HG02763 (cell line): ENCODE results near the gene SLU7.
A peak's percentile ranks its signal among the peaks of the same experiment; 100 is the strongest.

ENCODE experiments used
- ATAC-seq: cut with Tn5 transposase; IDR thresholded peaks from one replicate; pipeline ENCODE4 v1.9.1; 2021; ENCODE audit warnings: mild to moderate bottlenecking, moderate library complexity; ENCODE audit not compliant: unreplicated experiment

The SLU7 gene

DNA sequence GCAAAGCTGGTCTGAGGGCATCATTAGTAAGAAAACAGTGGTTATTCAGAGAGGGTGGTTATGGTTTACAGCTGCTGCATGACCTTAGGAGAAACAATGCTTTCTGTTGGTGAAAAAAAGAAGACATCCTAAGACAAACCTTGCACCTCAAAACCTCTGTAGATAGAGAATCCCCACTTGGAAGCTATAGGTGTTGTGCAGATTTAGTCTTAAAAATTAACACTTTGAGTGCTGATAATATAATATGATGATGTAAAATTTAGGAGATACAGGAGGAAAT lies 1.4 kb upstream of the SLU7 start:
- ATAC-seq, result no peak

DNA sequence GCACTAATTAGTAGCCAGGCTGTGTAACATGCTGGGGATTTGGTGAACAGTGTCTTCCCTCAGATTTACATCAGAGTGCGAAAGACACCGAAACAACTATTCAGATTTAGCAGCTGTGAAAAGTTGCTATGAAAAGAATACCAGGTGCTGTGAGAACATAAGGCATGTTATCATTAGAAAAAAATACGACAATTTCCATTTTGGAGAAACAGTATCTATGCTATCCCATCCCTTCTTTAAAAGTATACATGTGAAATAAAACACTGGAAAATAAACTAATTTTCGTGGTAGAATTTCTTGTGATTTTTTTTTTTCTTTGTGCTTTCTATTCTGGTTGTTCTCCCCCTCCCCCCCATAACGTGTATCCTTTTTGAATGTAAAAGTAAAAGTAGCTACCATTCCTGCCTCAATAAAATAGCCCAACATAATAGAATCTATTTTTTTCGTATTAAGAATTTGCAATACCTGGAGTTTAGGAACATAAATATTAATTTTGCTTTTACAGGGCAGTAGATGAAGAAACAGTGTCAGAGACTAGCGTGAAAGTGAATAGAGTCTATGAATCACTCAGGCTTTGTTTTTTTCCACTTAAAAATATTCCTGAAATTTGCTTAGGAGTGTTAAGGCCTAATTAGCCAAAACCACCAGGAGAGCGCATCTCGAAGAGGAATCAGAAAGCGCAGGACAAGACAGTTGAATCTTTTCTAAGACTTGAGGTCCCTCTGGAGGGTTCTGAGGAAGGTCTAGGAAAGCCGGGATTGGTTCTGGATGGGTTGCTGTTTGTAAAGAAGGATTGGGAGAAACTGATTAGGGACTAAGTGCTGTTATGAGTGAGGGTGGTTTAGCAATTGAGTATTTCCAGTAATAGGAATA lies 813 bp upstream of the SLU7 start:
- no peak for ATAC-seq

DNA sequence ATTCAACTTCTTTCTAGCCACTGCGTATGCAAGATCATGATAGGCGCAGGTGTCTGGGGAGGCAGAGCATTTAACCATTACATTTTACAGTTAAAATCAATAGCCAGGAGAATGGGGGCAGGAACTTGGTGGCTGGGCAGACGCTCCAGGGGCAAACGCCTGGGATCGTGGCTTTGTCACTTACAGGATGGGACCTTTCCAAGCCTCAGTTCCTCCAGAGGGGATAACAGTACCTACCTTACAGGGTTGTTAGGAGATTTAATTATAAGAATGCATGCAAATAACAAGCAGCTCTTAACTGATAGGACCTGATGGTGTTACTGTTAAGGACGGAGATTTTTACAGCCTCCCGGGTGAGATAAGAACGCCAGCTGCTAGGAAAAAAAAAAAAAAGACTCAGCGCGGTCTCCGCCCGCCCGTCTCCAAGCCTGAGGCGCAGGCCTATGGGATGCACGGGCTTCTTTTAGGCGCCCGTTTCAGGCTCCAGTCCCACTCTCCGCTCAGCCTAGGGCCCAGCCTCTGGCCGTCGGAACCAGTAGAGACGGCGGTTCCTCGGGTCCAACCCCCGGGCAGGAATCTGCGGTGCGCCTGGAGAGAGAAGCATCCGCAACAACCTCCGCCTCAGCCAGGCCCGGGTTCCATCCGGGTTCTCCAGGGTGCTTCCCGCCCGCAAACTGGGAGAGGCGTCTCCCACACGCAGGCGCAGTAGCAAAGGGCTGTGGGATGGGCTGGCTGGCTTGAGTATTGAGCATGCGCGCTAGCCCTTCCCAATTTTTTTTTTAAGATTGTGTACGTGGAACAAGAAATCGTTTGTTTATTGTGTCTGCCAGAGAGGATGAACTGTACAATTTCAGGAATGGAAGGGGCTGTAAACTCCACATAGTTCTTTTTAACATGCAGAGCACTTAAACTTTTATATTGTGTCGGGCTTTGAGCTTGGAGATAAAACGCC lies 19.2 kb downstream of the SLU7 start, which contains the start of gene FAM200C:
Gene FAM200C, minus strand, starts transcription at position 653 of the 952 bp plus-strand sequence. CDS start 4,564 bp downstream, outside the sequence.
- peak; percentile 87 for ATAC-seq

DNA sequence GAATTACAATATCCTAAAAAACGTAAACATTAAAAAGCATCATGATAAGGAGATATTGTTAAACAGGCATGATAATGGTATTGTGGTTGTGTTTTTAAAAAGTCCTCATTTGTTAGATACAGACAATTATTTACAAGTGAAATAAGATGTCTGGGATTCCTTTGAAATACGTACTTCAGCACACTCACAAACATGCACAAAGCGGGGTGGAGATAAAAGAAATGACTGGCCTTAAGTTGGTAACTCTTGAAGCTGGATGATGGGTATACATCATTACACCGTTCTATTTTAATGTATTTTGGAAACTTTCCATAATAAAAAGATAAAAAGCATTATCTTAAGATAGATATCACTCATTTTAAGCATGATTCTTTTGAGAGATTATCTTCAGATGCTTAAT lies 20.1 kb downstream of the SLU7 start:
- ATAC-seq, result no peak

DNA sequence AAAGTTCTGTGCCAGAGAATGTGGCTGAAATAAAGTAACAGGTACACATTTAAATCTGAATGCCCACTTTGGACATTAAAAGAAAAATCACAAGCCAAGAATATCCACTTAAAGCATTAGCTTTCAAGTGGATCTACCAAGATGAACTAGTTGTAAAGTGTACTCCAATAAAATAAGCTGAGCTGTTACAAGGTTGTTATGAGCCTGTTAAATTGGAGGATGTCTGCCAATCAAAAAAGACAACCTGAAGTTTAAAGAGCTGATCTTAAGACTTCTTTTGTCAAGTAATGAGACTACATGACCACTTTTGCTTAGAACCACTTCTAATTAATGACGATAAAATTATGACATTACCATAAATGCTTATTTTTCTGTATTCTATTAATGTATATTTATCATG lies 21.4 kb downstream of the SLU7 start:
- ATAC-seq, result no peak

DNA sequence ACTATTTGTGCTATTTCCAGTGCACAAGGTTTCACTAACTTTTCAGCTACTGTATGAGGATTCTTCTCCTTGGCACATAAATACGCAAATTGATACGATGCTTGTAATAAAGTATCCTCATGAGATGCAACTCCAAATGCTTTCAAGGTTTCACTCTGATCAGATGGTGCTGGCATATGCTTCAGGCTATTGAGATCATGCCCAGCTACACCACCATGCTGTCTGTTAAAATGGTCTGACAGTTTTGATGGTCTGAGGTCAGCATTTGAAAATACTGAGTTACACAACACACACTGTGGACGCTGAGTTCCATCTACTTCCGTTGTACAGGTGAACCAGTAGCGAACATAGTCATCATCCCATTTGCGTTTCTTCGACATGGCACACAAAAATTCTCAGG lies 23.8 kb downstream of the SLU7 start:
- ATAC-seq, result no peak

DNA sequence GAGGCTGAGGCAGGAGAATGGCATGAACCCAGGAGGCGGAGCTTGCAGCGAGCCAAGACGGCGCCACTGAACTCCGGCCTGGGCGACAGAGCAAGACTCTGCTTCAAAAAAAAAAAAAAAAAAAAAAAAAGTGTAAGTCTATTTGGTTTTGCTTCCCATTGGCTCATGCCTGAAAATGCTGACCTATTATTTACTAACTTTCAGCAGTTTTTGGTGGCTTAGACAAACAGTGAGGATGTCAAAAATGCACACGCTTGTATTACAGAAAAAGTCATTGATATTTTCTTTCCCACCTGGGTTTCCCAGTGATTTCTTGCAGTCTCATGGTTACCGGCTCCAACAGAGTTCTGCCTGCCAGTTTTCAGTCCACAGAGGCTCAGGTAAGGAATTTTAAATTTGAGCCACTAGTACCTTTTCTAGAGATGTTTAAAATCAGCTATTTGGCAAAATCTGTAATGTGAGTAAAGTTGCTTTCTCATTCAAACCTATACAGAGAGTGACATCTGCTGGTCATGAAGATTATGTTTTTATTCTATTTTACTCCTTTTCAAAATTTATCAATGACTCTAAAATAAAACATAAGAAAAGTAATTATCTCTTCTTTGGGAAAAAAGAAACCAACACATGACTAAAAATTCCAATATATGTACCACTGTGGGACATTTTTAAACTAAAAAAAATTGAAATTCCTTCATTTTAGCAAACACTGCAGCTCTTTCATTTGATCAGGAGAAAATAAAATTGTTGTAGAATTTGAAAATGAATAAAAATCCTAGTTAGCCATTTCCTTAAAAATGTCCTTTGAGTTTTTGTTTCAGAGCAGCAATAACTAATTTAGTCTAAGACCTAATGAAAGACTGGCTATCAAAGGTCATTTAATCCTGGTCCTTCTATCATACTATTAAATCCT lies 27.8 kb downstream of the SLU7 start:
- ATAC-seq, result no peak

DNA sequence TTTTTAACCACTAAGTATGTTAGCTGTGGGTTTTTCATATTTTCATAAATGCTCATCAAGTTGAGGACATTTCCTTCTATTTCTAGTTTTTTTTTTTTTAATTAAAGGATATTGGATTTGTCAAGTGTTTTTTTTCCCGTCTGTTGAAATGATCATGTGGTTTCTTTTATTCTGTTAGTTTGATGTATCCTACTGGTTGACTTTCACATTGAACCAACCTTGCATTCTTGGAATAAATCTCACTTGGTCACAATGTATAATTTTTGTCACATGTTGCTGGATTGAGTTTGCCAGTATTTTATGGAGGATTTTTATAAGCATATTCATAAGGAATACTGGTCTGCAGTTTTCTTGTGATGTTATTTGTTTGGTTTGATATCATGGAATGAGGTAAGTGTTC lies 31.4 kb downstream of the SLU7 start:
- no peak for ATAC-seq

DNA sequence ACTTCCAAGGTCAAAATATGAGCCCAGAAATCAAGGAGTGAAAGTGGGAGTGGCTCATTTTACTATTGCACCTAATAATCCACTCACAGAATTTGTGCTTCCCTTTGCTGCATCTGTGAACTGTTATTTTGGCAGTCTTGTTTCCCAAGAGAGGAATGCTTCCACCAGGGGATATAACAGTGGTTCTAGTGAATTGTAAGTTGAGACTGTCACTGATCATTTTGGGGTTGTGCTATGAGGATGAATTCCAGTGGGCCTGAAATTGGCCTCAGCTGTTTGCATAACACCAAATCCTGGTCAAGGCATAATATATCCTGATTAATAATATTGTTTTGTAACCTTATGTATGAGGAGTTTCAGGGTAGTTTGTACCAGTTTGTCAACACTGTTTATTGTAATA lies 33.4 kb downstream of the SLU7 start:
- ATAC-seq, result no peak

DNA sequence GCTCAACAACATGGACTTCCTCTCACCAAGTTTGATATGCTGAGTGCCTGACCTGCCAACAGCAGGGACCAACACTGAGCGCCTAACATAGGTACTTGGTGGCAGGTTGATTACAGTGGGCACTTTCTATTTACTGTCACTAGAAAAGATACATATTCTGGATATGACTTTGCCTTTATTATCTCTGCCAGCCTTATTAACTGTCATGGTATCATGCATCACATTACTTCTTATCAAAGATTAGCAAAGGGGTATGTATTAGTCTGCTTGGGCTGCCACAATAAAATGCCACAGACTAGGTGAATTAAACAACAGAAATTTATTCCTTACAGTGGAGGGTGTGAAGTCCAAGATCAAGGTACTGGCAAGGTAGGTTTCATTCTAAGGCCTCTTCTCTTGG lies 34.2 kb downstream of the SLU7 start:
- ATAC-seq, result no peak

DNA sequence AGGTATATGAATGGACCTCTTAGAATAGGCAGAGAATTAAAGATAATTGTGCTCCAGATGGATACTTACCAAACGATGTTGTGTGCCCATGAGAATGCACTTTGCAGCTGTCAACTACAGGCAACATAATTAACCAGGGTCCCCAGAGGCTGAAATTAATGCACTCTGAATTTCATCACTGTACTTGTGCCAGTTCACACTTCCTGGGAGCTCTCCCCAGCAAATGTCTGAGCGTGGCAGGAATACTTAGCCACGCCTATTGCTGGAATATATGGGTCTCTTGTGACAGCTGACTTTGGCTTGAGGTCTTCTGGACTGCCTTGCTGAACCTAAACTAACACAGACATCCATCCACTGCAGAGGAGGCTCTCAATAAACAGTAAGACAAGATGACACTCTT lies 36.5 kb downstream of the SLU7 start:
- ATAC-seq, result no peak

DNA sequence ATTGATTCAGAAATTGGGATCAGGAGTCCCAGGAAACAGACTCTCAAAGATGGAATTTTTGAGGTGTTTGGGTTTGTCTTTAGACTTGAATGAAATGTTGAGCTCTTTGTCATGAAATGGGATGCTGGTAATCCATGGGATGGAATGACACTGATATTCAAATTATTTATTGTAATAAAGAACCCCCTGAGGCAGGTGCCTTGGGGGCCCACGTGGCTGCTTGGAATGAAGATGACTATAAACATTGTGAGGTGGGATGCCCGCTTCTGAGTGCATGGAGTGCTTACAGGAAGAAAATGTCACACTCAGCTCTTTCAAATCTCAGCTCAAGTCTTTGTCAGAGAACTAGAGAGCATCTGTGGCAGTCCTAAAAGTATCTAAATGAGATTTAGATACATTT lies 38.8 kb downstream of the SLU7 start:
- no peak for ATAC-seq

DNA sequence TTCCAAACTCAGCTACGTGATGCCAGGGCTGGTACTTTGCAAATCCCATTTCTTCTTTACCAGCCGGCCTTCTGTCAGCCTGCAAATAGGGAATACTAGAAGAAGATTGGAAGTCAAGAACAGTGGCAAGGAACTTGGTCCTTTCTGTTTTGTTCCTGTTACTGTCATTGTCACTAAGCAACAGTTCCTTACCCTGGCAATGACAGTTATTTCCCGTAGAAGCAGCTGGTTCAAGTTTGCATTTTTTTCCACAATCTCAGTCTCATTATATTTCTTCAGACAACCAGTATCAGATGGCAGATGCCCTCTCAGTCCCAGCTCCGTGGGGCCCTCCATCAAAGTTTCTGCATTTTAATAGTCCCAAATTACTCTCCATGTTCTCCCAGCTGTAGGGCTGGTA lies 39.4 kb downstream of the SLU7 start:
- ATAC-seq, result no peak

DNA sequence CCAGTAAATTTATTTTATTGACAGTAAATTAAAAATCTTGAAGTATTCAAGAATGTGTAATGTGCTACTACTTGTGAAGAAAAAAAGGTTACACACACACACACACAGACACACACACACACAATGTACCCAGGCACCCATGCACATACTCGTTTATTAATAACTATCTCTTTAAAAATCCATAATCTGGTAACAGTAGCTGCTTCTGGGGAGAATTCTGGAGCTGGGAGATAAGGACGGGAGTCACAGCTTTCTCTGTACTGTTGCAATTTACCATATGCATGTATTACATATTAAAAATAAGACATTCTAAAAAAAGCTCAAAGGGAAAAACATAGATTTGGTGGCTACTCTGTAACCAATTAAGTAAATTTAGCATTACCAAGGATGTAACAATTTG lies 40.6 kb downstream of the SLU7 start:
- ATAC-seq, result no peak

DNA sequence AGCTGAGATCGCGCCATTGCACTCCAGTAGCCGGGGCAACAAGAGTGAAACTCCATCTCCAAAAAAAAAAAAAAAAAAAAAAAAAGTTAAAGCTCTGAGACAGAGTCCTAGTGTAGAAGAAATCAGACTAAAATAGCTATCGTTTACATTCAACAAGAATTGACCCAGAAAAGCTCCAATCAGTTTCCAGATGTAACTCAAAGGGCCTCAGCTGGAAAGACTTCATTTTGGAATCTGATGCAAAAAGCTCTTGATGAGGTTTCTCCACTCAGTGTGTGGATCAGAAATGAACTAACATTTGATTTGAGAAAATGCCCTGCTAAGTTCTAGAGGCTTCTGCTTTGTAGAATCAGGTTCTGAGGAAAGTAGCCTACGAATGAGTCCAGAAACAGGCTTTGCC lies 41.2 kb downstream of the SLU7 start:
- no peak for ATAC-seq

DNA sequence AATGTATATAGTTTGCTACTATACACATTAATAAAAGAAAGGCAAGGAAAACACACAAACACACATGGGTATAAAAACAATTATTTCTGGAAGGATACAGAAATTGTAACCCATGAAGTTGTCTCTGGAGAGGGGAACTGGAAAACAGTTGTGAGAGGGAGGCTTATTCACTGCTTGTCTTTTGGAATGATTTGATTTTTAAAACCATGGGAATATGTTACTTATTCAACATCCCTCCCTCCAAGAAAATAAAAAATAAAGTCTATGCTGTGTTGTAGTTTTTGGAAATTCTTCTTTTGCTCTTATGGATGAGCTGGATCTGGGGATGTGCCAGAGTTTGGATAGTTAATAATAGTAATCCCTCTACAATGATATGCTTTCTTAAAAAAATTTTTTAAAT lies 42.5 kb downstream of the SLU7 start:
- ATAC-seq, result no peak

DNA sequence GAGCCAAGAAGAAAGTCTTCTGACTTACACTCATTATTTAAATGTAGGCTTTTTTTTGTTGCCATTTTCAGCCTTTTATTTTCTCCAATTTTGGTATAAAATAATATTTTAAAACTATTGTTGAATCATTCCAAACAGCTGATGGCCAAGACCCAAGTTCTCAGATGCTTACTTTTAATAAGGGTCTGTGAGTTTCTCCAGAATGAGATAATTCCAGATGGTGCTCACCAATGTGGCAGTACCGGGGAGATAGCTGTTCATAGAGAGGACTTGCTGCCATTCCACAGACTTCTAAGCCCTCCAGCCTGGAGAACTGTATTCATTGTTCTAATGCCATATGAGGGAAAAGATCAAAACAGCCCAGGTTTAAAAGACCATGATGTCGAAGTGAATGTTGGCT lies 43.2 kb downstream of the SLU7 start:
- ATAC-seq, result no peak

DNA sequence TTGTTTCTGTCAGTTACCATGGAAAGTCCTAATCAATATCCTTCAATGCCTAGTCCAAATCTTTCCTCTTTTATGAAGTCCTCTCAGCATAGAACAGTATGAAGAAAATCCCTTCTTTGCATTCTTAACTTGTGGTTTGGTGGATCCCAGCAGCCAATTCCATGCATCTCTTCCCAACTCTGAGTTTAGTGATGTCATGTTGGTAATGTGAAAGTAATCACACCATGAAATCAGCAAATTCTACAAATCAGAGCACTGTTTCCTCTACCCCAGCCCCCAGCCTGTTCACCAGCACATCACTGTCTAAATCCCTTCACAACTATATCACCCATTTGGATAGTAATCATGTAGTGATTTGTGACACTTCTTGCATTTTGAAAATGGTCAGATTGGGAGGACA lies 43.7 kb downstream of the SLU7 start:
- ATAC-seq, result no peak

DNA sequence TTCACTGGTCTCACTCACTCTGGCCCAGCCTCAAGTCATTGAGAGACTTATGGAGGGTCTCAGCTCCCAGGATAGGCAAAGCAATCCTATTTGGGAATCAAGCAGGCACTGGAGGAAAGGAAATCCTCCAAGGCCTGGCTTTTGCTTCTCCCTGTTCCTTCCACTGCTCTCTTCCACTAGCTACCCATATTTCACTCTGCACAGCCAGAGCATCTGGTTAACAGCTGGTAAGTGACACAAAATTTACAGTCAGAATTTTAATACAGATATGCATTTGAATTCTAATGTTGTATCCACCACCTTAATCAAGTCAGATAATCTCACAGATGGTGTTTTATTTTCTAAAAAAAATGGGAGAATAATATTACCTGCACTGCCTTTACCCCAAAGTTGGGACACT lies 47.6 kb downstream of the SLU7 start:
- no peak for ATAC-seq

DNA sequence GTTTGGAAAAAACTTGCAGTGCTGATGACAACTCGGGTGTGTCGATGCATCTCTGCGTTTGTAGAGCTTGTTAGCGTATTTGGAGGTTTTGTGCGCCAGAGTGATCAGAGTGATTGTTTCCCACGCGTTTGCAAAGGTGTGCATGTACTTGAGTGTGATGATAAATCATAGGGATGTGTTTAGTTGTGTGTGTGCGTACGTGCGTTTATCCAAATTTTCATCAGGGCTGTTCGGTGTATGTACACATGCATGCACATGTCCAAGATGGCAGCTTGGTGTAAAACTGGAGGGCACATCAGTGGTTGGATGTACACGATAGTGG lies 48.2 kb downstream of the SLU7 start:
- no peak for ATAC-seq

DNA sequence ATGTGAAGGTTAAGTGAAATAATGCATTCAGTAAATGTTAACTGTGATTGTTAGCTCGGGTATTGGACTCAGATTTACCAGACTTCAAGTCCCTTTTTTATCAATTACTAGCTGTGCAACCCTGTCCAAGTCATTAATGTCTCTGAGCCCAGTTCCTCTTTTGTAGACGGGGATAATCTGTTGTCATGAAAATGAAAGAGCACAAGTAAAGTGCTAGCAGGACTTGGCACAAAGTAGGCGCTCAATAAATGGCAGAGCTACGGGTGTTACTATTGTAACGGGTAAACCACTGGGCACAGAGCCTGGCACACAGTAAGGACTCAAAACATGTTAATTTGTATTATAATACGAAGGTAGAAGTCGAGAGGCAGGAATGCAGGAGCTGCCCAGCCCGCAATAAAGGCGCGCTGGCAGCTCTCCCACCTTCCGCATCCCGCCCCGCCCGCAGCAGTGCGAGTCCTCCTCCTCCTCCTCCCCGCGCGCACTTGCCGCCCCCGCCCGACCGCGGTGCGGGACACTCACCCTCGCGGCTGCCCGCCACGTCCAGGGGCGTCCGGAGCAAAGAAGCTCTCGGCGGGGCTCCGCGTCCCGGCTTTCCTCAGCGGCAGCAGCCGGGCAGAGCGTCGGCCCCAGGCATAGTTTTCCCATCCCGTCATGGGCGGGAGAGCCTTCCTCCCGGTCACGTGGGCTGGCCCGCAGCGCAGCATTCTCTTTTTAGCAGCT lies 48.7 kb downstream of the SLU7 start, which contains the start of gene C1QTNF2:
Gene C1QTNF2, minus strand, starts transcription at position 637 of the 723 bp plus-strand sequence. CDS start 15,615 bp downstream, outside the sequence.
- no peak for ATAC-seq
